Non-pigmented ciliary epithelial cell (primary cell): ENCODE measurements around the gene EIF4B.

Experiments used
- DNase-seq: peaks from one replicate; pipeline ENCODE4 v3.0.0-alpha.2; 2010; ENCODE audit warnings: low read depth

EIF4B gene

GRCh38 chr12:53044896-53045695 is 38.8 kb downstream of the EIF4B start:
- DNase-seq, result no peak

- DNase-seq, result no peak
Observed at GRCh38 chr12:53045696-53046045, 39.4 kb downstream of the EIF4B start.

GRCh38 chr12:53046655-53047220 is 40.5 kb downstream of the EIF4B start:
- no peak for DNase-seq

- no peak for DNase-seq
Observed at GRCh38 chr12:53047221-53048032, 41.2 kb downstream of the EIF4B start.

- no peak for DNase-seq
Observed at GRCh38 chr12:53048033-53048779, 42.0 kb downstream of the EIF4B start.

GRCh38 chr12:53048780-53049401 is 42.6 kb downstream of the EIF4B start:
- no peak for DNase-seq

GRCh38 chr12:53049571-53050318 is 43.5 kb downstream of the EIF4B start, which contains the start of gene TNS2:
Gene TNS2 (plus strand): TSS chr12:53050065. CDS start chr12:53050186, 121 bp downstream.
- no peak for DNase-seq

- no peak for DNase-seq
Observed at GRCh38 chr12:53050426-53051057, 44.3 kb downstream of the EIF4B start.

- DNase-seq, result no peak
Observed at GRCh38 chr12:53051058-53051880, 45.0 kb downstream of the EIF4B start.

GRCh38 chr12:53051881-53052412 is 45.7 kb downstream of the EIF4B start:
- DNase-seq, result no peak

GRCh38 chr12:53052419-53053217 is 46.4 kb downstream of the EIF4B start:
- no peak for DNase-seq

- DNase-seq, result no peak
Observed at GRCh38 chr12:53053218-53054111, 47.2 kb downstream of the EIF4B start.

GRCh38 chr12:53054112-53054878 is 48.0 kb downstream of the EIF4B start:
- peak; percentile 63 for DNase-seq

- no peak for DNase-seq
Observed at GRCh38 chr12:53055471-53056266, 49.4 kb downstream of the EIF4B start.

- no peak for DNase-seq
Observed at GRCh38 chr12:53056296-53056695, 50.0 kb downstream of the EIF4B start.

- DNase-seq, result no peak
Observed at GRCh38 chr12:53056901-53057300, 50.6 kb downstream of the EIF4B start.
